Nephron (organoid): Measurements from ENCODE around the gene HIVEP2.

Experiments
- H3K27ac Mint-ChIP-seq, 3 experiments: 2 replicates each; pipeline ENCODE4 v1.8.0; 2020; ENCODE audit warnings: mixed read lengths in 3 of 3, mild to moderate bottlenecking in 2 of 3, moderate library complexity in 1 of 3
- H3K27me3 Mint-ChIP-seq: 2 replicates; pipeline ENCODE4 v1.8.0; 2021; ENCODE audit warnings: low read depth, mild to moderate bottlenecking, moderate library complexity, mixed read lengths
- H3K36me3 Mint-ChIP-seq: 2 replicates; pipeline ENCODE4 v1.8.0; 2020; ENCODE audit warnings: low read depth, mixed read lengths
- H3K4me1 Mint-ChIP-seq: 2 replicates; pipeline ENCODE4 v1.8.0; 2020; ENCODE audit warnings: mixed read lengths
- H3K4me3 Mint-ChIP-seq, 3 experiments: 2 replicates each; pipeline ENCODE4 v1.8.0; 2020; ENCODE audit warnings: mild to moderate bottlenecking in 3 of 3, mixed read lengths in 3 of 3, moderate library complexity in 2 of 3
- H3K9me3 Mint-ChIP-seq: 2 replicates; pipeline ENCODE4 v1.8.0; 2020; ENCODE audit warnings: mixed read lengths
- TF ChIP-seq, protein P1 (sequence below), 3 experiments: fragments of 200-600 bp; sonication (generic); IDR thresholded peaks; one replicate each; pipeline ENCODE4 v1.5.0; 2021; ENCODE audit warnings: antibody characterized with exemption in 3 of 3; ENCODE audit not compliant: unreplicated experiment in 3 of 3

The HIVEP2 gene

DNA sequence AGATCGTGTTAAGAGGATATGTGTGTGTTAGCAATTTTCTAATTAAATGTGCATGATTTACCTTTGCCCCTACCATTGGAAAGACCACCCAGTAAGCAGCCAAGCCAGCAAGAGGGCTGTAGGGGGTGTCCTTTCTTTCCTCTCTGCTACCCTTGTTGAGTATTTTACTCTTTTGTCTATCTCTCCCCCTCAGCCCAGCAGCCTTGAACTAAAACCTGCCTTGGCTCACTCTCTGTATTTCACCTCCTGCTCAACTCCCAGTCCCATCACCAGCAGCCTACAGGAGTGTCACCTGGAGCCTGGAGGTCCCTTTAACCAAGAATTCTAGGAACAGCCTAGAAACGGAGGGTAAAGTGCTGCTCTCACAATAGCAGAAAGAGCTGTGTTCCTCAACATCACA is 81.0 kb downstream of the HIVEP2 start:
- Mint-ChIP-seq H3K27me3 (no peaks in the 10 kb centered on the region), H3K4me1 (peaks cover 43% of the 10 kb centered on the region), H3K36me3 (no peaks in the 10 kb centered on the region), H3K27ac (no peak overlapping the region), H3K9me3 (no peaks in the 10 kb centered on the region), H3K4me3 (no peak overlapping the region)
- TF ChIP-seq, protein P1, sequence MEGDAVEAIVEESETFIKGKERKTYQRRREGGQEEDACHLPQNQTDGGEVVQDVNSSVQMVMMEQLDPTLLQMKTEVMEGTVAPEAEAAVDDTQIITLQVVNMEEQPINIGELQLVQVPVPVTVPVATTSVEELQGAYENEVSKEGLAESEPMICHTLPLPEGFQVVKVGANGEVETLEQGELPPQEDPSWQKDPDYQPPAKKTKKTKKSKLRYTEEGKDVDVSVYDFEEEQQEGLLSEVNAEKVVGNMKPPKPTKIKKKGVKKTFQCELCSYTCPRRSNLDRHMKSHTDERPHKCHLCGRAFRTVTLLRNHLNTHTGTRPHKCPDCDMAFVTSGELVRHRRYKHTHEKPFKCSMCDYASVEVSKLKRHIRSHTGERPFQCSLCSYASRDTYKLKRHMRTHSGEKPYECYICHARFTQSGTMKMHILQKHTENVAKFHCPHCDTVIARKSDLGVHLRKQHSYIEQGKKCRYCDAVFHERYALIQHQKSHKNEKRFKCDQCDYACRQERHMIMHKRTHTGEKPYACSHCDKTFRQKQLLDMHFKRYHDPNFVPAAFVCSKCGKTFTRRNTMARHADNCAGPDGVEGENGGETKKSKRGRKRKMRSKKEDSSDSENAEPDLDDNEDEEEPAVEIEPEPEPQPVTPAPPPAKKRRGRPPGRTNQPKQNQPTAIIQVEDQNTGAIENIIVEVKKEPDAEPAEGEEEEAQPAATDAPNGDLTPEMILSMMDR (IDR thresholded peaks at IDR 0.05; ENCODE audit: unreplicated experiment in 3 of 3), result no peak

DNA sequence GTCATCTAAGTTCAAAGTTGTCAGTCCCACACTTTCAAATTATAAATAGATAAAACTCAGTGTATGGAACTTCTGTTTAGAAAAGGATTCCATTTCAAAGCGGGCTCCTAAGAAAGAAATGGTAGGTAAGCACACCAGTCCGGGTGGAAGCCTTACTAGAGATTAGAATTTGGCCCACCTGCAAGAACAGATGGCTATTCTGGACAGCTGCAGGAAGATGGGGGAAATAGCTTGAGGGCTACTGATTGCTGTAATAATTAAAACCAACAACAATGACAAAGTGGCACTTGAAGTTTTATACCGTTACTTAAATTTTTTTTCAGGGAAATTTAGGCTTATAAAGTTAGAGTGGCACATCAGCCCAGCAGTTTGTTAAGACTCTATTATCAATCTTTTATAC is 83.3 kb downstream of the HIVEP2 start:
- Mint-ChIP-seq H3K9me3 (no peaks in the 10 kb centered on the region), H3K27me3 (no peaks in the 10 kb centered on the region), H3K4me3 (no peak overlapping the region), H3K36me3 (no peaks in the 10 kb centered on the region), H3K4me1 (peaks cover 37% of the 10 kb centered on the region), H3K27ac (no peak overlapping the region)
- TF ChIP-seq, protein P1 (IDR thresholded peaks at IDR 0.05; ENCODE audit: unreplicated experiment in 3 of 3), result no peak

DNA sequence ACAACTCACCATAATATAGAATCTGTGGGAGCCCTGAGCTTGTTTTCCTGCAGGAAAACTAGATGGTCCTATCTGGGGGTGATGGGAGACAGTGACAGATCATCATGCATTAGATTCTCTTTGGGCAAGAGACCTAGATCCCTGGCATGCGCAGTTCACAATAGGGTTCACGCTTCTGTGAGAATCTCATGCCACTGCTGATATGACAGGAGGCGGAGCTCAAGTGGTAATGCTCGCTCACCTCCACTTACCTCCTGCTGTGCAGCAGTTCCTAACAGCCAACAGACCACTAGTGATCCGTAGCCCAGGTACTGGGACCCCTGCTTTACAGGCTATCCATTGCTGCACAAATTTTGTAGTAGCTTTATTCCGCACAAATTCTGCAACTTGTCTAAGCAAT is 84.5 kb downstream of the HIVEP2 start:
- H3K4me1 Mint-ChIP-seq, result peaks cover 42% of the 10 kb centered on the region
- H3K4me3 Mint-ChIP-seq, result no peak overlapping the region
- no peaks in the 10 kb centered on the region for H3K36me3 Mint-ChIP-seq

DNA sequence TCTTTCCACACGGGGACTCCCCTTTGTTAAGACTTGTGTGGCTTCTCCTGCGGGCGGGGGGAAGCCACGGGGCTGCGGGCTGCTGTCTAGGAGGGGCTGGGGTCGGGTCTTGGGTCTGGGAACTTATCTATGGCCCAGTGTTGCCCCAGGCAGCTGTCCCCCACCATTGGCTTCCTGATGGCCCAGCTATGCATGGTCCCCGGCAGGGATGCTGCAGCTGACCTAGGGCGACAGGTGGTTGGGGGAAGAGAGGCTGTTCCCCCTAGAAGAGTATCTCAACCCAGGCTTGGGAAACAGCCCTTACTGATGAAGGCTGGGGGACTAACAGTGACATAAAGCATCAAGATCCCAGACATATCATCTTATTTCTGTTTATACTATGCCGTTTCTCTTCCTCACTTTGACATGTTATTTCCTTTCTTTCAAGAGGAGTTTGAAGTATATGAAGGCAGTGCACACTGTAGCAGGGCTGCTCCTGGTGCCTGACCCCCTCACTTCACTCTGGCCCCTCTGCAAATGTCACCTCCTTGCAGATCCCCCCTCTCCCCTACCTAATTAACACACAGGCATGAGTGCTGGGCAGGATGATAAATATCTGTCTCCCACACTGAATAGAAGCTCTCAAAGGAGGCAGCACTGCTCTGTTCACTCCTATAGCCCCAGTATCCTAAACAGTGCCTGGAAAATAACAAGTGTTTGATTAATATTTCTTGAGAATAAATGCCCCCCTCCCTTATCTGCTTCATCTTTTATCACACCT is 87.0 kb downstream of the HIVEP2 start:
- Mint-ChIP-seq H3K4me1 (peaks cover 67% of the 10 kb centered on the region), H3K36me3 (no peaks in the 10 kb centered on the region), H3K27me3 (peaks cover 4% of the 10 kb centered on the region), H3K27ac (peak overlapping the region; percentile 33 to 53 (median 44)), H3K4me3 (no peak overlapping the region), H3K9me3 (no peaks in the 10 kb centered on the region)
- TF ChIP-seq, protein P1 (IDR thresholded peaks at IDR 0.05; ENCODE audit: unreplicated experiment in 3 of 3), result no peak

More for the DNA sequence above, 84.5 kb downstream of the HIVEP2 start:
- TF ChIP-seq, protein P1 (IDR thresholded peaks at IDR 0.05; ENCODE audit: unreplicated experiment in 3 of 3), result no peak
- Mint-ChIP-seq H3K9me3 (no peaks in the 10 kb centered on the region), H3K27me3 (peaks cover 4% of the 10 kb centered on the region), H3K27ac (no peak overlapping the region)

DNA sequence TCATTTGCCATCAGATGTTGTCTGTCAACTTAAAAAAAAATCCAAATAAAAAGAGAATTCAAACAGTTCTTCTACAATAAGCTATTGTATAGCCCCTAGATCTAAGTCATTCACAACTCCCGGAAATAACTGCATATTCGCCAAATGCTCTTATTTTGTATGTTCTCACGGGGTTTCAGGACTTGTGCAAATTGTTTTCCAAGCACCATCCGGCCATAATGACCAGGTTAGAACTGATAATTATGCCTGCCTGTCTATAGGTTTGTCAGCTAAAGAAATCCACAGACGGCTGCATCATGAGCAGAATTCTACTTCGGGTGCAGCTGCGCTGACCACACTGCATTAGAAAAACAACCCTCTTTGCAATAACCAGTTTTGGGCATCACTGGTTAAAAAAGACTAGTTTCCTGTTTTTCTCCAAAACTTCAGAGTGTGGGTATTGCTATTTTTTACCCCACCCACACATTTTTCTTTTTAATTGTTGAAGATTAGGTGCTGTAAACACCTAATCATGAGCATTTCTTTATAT is 87.7 kb downstream of the HIVEP2 start:
- no peaks in the 10 kb centered on the region for H3K9me3 Mint-ChIP-seq
- H3K27ac Mint-ChIP-seq, result peak overlapping the region in 1 of 3 experiments; percentile 43
- H3K4me3 Mint-ChIP-seq, result no peak overlapping the region
- H3K36me3 Mint-ChIP-seq, result no peaks in the 10 kb centered on the region
- peaks cover 4% of the 10 kb centered on the region for H3K27me3 Mint-ChIP-seq
- peaks cover 74% of the 10 kb centered on the region for H3K4me1 Mint-ChIP-seq
- TF ChIP-seq, protein P1 (IDR thresholded peaks at IDR 0.05; ENCODE audit: unreplicated experiment in 3 of 3), result no peak
